ENCODE measurements around the gene ATR.
"Not testable (repeated sequence)": the region's sequence is repeated elsewhere in the genome, so short reads cannot be mapped to it uniquely, and the experiment has no call there.

Gene ATR
- 99.1 to 176 (median 142) reads per million in 4 donors for total RNA-seq

GRCh38 chr3:142578329-142579223 is at the start of gene ATR:
Gene ATR, minus strand, starts transcription at chr3:142578733. Its CDS starts 29 bp downstream, at chr3:142578704.
- DNase-seq: peak; percentile 87 to 98 (median 91)

GRCh38 chr3:142626971-142627370 is 48.4 kb upstream of the ATR start:
- DNase-seq: no peak

GRCh38 chr3:142625153-142625440 is 46.6 kb upstream of the ATR start:
- DNase-seq: no peak

- no peak for DNase-seq
Measured at GRCh38 chr3:142624341-142625152, 46.0 kb upstream of the ATR start.

GRCh38 chr3:142623194-142623593 is 44.7 kb upstream of the ATR start:
- no peak for DNase-seq

- DNase-seq: no peak
Measured at GRCh38 chr3:142622405-142622804, 43.9 kb upstream of the ATR start.

- DNase-seq: no peak
Measured at GRCh38 chr3:142618917-142619461, 40.5 kb upstream of the ATR start.

- DNase-seq: no peak
Measured at GRCh38 chr3:142615171-142615570, 36.6 kb upstream of the ATR start.

- no peak for DNase-seq
Measured at GRCh38 chr3:142614059-142614626, 35.6 kb upstream of the ATR start.

GRCh38 chr3:142613491-142613890 is 35.0 kb upstream of the ATR start:
- DNase-seq: no peak

- DNase-seq: no peak
Measured at GRCh38 chr3:142611206-142611605, 32.7 kb upstream of the ATR start.

- no peak for DNase-seq
Measured at GRCh38 chr3:142609136-142609535, 30.6 kb upstream of the ATR start.

GRCh38 chr3:142608631-142609030 is 30.1 kb upstream of the ATR start:
- DNase-seq: no peak

GRCh38 chr3:142604940-142605339 is 26.4 kb upstream of the ATR start:
- no peak for DNase-seq

- not testable (repeated sequence) for DNase-seq
Measured at GRCh38 chr3:142603386-142603705, 24.8 kb upstream of the ATR start.

- DNase-seq: no peak
Measured at GRCh38 chr3:142602619-142603385, 24.3 kb upstream of the ATR start.

- DNase-seq: no peak
Measured at GRCh38 chr3:142601713-142602112, 23.2 kb upstream of the ATR start.

- DNase-seq: no peak
Measured at GRCh38 chr3:142597906-142598305, 19.4 kb upstream of the ATR start.

- DNase-seq: no peak
Measured at GRCh38 chr3:142596726-142597088, 18.2 kb upstream of the ATR start.

- DNase-seq: peak; percentile 67 to 87 (median 76)
Measured at GRCh38 chr3:142595951-142596725, 17.6 kb upstream of the ATR start, which contains the start of gene PLS1. Gene PLS1, plus strand, starts transcription at chr3:142596393. Its CDS starts 67,845 bp downstream, at chr3:142664238.

- no peak for DNase-seq
Measured at GRCh38 chr3:142595581-142595950, 17.0 kb upstream of the ATR start.

GRCh38 chr3:142595141-142595540 is 16.6 kb upstream of the ATR start:
- no peak for DNase-seq

Data from T-helper 1 cell (primary cell).